ENCODE results near the gene SERPINB6.

SERPINB6 gene

GRCh38 chr6:2916158-2916925 is 55.0 kb downstream of the SERPINB6 start:
- no peak for TF ChIP-seq CTCF (IDR thresholded peaks at IDR 0.05; ENCODE audit: unreplicated experiment in 3 of 3)
- H3K27ac Mint-ChIP-seq = no peak overlapping the region
- H3K9me3 Mint-ChIP-seq = peaks cover 8% of the 10 kb centered on the region
- H3K27me3 Mint-ChIP-seq (ENCODE audit: low read depth) = peaks cover 25% of the 10 kb centered on the region
- no peak overlapping the region for H3K4me3 Mint-ChIP-seq
- peaks cover 24% of the 10 kb centered on the region for H3K4me1 Mint-ChIP-seq
- H3K36me3 Mint-ChIP-seq (ENCODE audit: low read depth) = peaks cover 7% of the 10 kb centered on the region

- H3K27ac Mint-ChIP-seq = no peak overlapping the region
- peaks cover 29% of the 10 kb centered on the region for H3K4me1 Mint-ChIP-seq
- no peak for TF ChIP-seq CTCF (IDR thresholded peaks at IDR 0.05; ENCODE audit: unreplicated experiment in 3 of 3)
- H3K36me3 Mint-ChIP-seq (ENCODE audit: low read depth) = peaks cover 7% of the 10 kb centered on the region
- no peak overlapping the region for H3K4me3 Mint-ChIP-seq
- H3K27me3 Mint-ChIP-seq (ENCODE audit: low read depth) = peaks cover 26% of the 10 kb centered on the region
- peaks cover 8% of the 10 kb centered on the region for H3K9me3 Mint-ChIP-seq
Observed at GRCh38 chr6:2915150-2915549, 56.2 kb downstream of the SERPINB6 start.

- Mint-ChIP-seq H3K27me3 (ENCODE audit: low read depth) (peaks cover 21% of the 10 kb centered on the region), H3K9me3 (peaks cover 1% of the 10 kb centered on the region), H3K27ac (no peak overlapping the region), H3K4me1 (peaks cover 34% of the 10 kb centered on the region), H3K4me3 (no peak overlapping the region), H3K36me3 (ENCODE audit: low read depth) (peaks cover 2% of the 10 kb centered on the region)
- TF ChIP-seq CTCF (IDR thresholded peaks at IDR 0.05; ENCODE audit: unreplicated experiment in 3 of 3) = no peak
Observed at GRCh38 chr6:2914318-2914660, 57.1 kb downstream of the SERPINB6 start.

GRCh38 chr6:2913621-2914317 is 57.6 kb downstream of the SERPINB6 start:
- Mint-ChIP-seq H3K27ac (no peak overlapping the region), H3K4me3 (no peak overlapping the region), H3K36me3 (ENCODE audit: low read depth) (no peaks in the 10 kb centered on the region), H3K9me3 (no peaks in the 10 kb centered on the region), H3K27me3 (ENCODE audit: low read depth) (peaks cover 19% of the 10 kb centered on the region), H3K4me1 (peaks cover 36% of the 10 kb centered on the region)
- no peak for TF ChIP-seq CTCF (IDR thresholded peaks at IDR 0.05; ENCODE audit: unreplicated experiment in 3 of 3)

GRCh38 chr6:2911171-2911570 is 60.2 kb downstream of the SERPINB6 start:
- H3K4me3 Mint-ChIP-seq = no peak overlapping the region
- H3K4me1 Mint-ChIP-seq = peaks cover 32% of the 10 kb centered on the region
- no peak for TF ChIP-seq CTCF (IDR thresholded peaks at IDR 0.05; ENCODE audit: unreplicated experiment in 3 of 3)
- no peaks in the 10 kb centered on the region for H3K36me3 Mint-ChIP-seq (ENCODE audit: low read depth)
- H3K9me3 Mint-ChIP-seq = no peaks in the 10 kb centered on the region
- H3K27ac Mint-ChIP-seq = no peak overlapping the region
- peaks cover 17% of the 10 kb centered on the region for H3K27me3 Mint-ChIP-seq (ENCODE audit: low read depth)

All from nephron (organoid).